ENCODE data around the gene NDUFAF8.

Gene NDUFAF8

GRCh38 chr17:81240761-81241160, 1.6 kb downstream of the NDUFAF8 start:
- no peak for DNase-seq

- DNase-seq, result no peak
Observed at GRCh38 chr17:81241203-81241602, 2.1 kb downstream of the NDUFAF8 start.

- DNase-seq, result peak; percentile 71
Observed at GRCh38 chr17:81241648-81242420, 2.7 kb downstream of the NDUFAF8 start.

GRCh38 chr17:81242421-81243332, 3.6 kb downstream of the NDUFAF8 start:
- no peak for DNase-seq

GRCh38 chr17:81243333-81243664, 4.2 kb downstream of the NDUFAF8 start:
- no peak for DNase-seq

GRCh38 chr17:81244358-81245023, 5.4 kb downstream of the NDUFAF8 start:
- no peak for DNase-seq

- no peak for DNase-seq
Observed at GRCh38 chr17:81245024-81245664, 6.0 kb downstream of the NDUFAF8 start.

GRCh38 chr17:81245665-81246342, 6.7 kb downstream of the NDUFAF8 start:
- no peak for DNase-seq

GRCh38 chr17:81246343-81246670, 7.2 kb downstream of the NDUFAF8 start:
- no peak for DNase-seq

GRCh38 chr17:81246679-81247338, 7.7 kb downstream of the NDUFAF8 start:
- DNase-seq, result no peak

GRCh38 chr17:81247339-81247990, 8.3 kb downstream of the NDUFAF8 start:
- no peak for DNase-seq

- no peak for DNase-seq
Observed at GRCh38 chr17:81248649-81249048, 9.5 kb downstream of the NDUFAF8 start.

- no peak for DNase-seq
Observed at GRCh38 chr17:81249223-81250040, 10.3 kb downstream of the NDUFAF8 start.

- no peak for DNase-seq
Observed at GRCh38 chr17:81250286-81251093, 11.4 kb downstream of the NDUFAF8 start.

GRCh38 chr17:81251094-81251708, 12.1 kb downstream of the NDUFAF8 start:
- no peak for DNase-seq

GRCh38 chr17:81251709-81252301, 12.7 kb downstream of the NDUFAF8 start:
- DNase-seq, result no peak

- DNase-seq, result no peak
Observed at GRCh38 chr17:81252326-81252986, 13.3 kb downstream of the NDUFAF8 start.

- no peak for DNase-seq
Observed at GRCh38 chr17:81252987-81253329, 13.8 kb downstream of the NDUFAF8 start.

Data from CD4-positive, alpha-beta T cell treated with Interleukin-17A for 4 hours (primary cell).